HL-60 (cell line): ENCODE results near the gene FOXL3.

ENCODE experiments used
- DNase-seq, 2 experiments: peaks; one replicate each; pipeline ENCODE4 v3.0.0-alpha.2; 2010 to 2020; ENCODE audit warnings: low read depth in 1 of 2, low spot score in 1 of 2
- H3K27ac ChIP-seq: fragments of 250-450 bp; sonication (Bioruptor Pico); replicated peaks from 2 replicates; pipeline ENCODE4 v1.5.1; 2020; ENCODE audit warnings: mild to moderate bottlenecking, moderate library complexity
- H3K27me3 ChIP-seq: fragments of 250-450 bp; sonication (Bioruptor Pico); 2 replicates; pipeline ENCODE4 v1.5.1; 2021; ENCODE audit warnings: mild to moderate bottlenecking, moderate library complexity; ENCODE audit not compliant: insufficient read depth, poor library complexity, severe bottlenecking
- H3K4me3 ChIP-seq: replicated peaks from 2 replicates; pipeline ENCODE4 v1.5.1; 2011; ENCODE audit warnings: mild to moderate bottlenecking, control low read depth, low read length; ENCODE audit not compliant: insufficient read depth
- GABPA ChIP-seq: IDR thresholded peaks from 2 replicates; pipeline ENCODE4 v1.6.1; 2012; ENCODE audit warnings: low read depth
- POLR2AphosphoS5 ChIP-seq: IDR thresholded peaks from 2 replicates; pipeline ENCODE4 v1.6.1; 2012; ENCODE audit warnings: low read depth
- SPI1 ChIP-seq: IDR thresholded peaks from 2 replicates; pipeline ENCODE4 v1.6.1; 2012; ENCODE audit warnings: low read depth, mild to moderate bottlenecking, borderline replicate concordance
- TF ChIP-seq, protein P1 (sequence below): IDR thresholded peaks from one replicate; pipeline ENCODE4 v1.5.1; 2011; ENCODE audit warnings: low read length, control low read depth, inconsistent platforms; ENCODE audit not compliant: insufficient read depth
- TF ChIP-seq, protein P2 (sequence below): IDR thresholded peaks from 2 replicates; pipeline ENCODE4 v1.6.1; 2012; ENCODE audit warnings: low read depth; ENCODE audit not compliant: insufficient replicate concordance

Gene FOXL3

DNA sequence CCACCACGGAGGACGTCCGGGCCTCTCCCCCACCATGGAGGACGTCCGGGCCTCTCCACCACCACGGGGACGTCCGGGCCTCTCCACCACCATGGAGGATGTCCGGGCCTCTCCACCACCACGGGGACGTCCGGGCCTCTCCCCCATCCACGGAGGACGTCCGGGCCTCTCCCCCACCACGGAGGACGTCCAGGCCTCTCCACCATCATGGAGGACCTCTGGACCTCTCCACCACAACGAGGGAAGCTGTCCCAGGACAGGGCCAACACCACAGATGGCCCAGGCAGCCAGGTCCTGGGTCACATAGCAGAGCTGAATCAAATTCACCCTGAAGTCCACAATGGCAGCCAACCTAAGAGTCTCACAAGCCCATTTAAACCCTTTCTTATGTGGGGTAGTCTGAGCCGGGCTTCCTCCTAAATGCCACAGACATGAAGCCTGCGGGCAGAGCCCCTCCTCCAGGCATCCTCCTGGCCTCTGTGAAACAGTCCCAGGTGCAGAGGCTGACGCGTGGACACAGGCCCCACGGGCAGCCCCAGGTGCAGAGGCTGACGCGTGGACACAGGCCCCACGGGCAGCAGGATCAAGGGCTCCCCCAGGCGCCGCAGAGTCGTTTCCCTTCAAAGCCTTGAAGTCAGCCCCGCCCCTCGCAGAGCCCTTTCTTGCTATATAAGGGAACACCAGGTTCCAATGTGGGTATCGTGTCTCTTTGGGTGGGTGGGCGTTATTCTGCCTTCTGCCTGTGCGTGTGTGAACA, 47.0 kb downstream of the FOXL3 start:
- TF ChIP-seq SPI1 (no peak), GABPA (no peak), POLR2AphosphoS5 (no peak)
- TF ChIP-seq, protein P1, sequence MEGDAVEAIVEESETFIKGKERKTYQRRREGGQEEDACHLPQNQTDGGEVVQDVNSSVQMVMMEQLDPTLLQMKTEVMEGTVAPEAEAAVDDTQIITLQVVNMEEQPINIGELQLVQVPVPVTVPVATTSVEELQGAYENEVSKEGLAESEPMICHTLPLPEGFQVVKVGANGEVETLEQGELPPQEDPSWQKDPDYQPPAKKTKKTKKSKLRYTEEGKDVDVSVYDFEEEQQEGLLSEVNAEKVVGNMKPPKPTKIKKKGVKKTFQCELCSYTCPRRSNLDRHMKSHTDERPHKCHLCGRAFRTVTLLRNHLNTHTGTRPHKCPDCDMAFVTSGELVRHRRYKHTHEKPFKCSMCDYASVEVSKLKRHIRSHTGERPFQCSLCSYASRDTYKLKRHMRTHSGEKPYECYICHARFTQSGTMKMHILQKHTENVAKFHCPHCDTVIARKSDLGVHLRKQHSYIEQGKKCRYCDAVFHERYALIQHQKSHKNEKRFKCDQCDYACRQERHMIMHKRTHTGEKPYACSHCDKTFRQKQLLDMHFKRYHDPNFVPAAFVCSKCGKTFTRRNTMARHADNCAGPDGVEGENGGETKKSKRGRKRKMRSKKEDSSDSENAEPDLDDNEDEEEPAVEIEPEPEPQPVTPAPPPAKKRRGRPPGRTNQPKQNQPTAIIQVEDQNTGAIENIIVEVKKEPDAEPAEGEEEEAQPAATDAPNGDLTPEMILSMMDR: no peak
- TF ChIP-seq, protein P2, sequence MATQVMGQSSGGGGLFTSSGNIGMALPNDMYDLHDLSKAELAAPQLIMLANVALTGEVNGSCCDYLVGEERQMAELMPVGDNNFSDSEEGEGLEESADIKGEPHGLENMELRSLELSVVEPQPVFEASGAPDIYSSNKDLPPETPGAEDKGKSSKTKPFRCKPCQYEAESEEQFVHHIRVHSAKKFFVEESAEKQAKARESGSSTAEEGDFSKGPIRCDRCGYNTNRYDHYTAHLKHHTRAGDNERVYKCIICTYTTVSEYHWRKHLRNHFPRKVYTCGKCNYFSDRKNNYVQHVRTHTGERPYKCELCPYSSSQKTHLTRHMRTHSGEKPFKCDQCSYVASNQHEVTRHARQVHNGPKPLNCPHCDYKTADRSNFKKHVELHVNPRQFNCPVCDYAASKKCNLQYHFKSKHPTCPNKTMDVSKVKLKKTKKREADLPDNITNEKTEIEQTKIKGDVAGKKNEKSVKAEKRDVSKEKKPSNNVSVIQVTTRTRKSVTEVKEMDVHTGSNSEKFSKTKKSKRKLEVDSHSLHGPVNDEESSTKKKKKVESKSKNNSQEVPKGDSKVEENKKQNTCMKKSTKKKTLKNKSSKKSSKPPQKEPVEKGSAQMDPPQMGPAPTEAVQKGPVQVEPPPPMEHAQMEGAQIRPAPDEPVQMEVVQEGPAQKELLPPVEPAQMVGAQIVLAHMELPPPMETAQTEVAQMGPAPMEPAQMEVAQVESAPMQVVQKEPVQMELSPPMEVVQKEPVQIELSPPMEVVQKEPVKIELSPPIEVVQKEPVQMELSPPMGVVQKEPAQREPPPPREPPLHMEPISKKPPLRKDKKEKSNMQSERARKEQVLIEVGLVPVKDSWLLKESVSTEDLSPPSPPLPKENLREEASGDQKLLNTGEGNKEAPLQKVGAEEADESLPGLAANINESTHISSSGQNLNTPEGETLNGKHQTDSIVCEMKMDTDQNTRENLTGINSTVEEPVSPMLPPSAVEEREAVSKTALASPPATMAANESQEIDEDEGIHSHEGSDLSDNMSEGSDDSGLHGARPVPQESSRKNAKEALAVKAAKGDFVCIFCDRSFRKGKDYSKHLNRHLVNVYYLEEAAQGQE: no peak
- Histone ChIP-seq H3K4me3 (no peak overlapping the region), H3K27me3 (peaks cover 3% of the 10 kb centered on the region), H3K27ac (no peak overlapping the region)
- no peak for DNase-seq

DNA sequence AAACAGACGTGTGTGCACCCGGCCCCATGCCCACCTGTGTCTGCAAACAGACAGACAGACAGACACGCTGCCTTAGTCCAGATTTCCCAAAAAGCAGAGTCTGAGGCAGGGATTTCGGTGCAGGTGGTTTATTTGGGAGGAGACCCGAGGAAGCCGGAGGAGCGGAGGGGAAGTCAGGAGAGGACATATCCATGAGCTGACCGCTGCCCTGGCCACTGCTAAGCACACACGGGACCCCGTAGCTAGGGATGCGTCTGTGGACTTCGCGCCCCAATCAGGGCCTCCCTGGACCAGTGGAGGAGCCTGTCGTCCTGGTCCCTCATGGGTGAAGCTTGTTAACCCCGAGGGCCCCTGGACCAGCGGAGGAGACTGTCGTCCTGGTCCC, 47.6 kb downstream of the FOXL3 start:
- Histone ChIP-seq H3K4me3 (no peak overlapping the region), H3K27ac (no peak overlapping the region), H3K27me3 (no peaks in the 10 kb centered on the region)
- TF ChIP-seq, protein P1: no peak
- TF ChIP-seq SPI1 (no peak), POLR2AphosphoS5 (no peak), GABPA (no peak)
- TF ChIP-seq, protein P2: no peak
- DNase-seq: no peak

DNA sequence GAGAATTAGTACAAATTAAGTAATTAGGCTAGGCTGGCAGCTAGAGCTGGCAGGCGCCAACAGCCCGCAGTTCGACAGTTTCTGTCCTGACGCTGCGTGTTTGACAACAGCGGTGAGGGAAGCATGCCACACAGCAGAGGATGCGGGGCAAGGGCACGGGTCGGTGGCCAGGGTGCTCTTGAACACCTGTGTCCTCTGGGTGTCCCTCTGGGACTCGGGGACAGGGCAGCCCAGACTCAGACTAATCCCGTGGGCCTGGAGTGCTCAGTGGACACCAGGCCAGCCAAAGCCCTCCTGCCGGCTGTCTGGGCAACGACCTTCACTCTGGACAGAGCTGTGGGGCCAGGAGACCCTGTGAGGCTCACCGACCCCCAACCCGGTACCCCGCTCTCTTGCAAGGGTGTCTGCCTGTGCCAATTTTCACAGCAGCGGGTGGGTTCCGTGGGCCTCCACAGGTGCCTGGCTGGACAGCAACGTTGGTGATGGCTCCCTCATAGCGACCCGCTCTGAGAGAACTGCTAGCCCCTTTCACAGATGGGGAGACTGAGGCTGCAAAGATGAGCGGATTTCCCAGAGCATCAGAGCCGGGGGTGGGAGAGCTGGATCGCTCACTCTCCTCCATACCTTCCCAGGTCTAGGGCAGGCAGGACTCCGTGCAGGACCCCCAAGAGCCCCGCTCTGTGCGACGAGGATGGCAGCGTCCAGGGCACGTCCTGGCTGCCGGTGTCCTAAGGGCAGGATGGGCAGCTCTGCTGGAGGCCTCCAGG, 48.5 kb downstream of the FOXL3 start:
- no peak for TF ChIP-seq GABPA
- no peak for TF ChIP-seq SPI1
- TF ChIP-seq, protein P1: no peak
- H3K27me3 ChIP-seq: no peaks in the 10 kb centered on the region
- no peak for DNase-seq

More for the DNA sequence above, 48.5 kb downstream of the FOXL3 start:
- Histone ChIP-seq H3K4me3 (no peak overlapping the region), H3K27ac (no peak overlapping the region)
